OCI-LY3 (cell line): Measurements from ENCODE around the gene CHRM5.

Experiments used
- H2AFZ ChIP-seq: fragments of 200-600, 300-600 bp; shearing (Covaris generic); 2 replicates; pipeline ENCODE4 v1.6.0; 2014; ENCODE audit warnings: antibody characterized with exemption, low read depth, low read length
- H3K27ac ChIP-seq: fragments of 200-600, 300-600 bp; sonication (generic); 2 replicates; pipeline ENCODE4 v1.5.1; 2014; ENCODE audit warnings: mild to moderate bottlenecking, low read length, moderate library complexity, mixed read lengths
- H3K27me3 ChIP-seq: fragments of 200-600, 300-600 bp; sonication (generic); 2 replicates; pipeline ENCODE4 v1.6.1; 2014; ENCODE audit warnings: low read depth, low read length, mixed read lengths
- H3K36me3 ChIP-seq: fragments of 200-600, 300-600 bp; sonication (generic); replicated peaks from 2 replicates; pipeline ENCODE3; 2014; ENCODE audit warnings: low read depth, low read length, mixed read lengths
- H3K4me1 ChIP-seq: fragments of 300-600, 200-600 bp; sonication (generic); 2 replicates; pipeline ENCODE4 v1.6.1; 2014; ENCODE audit warnings: low read length, mixed read lengths
- H3K4me2 ChIP-seq: fragments of 200-600, 300-600 bp; sonication (generic); 2 replicates; pipeline ENCODE4 v1.6.1; 2014; ENCODE audit warnings: low read length, mixed read lengths
- H3K4me3 ChIP-seq: fragments of 300-600, 200-600 bp; sonication (generic); 2 replicates; pipeline ENCODE4 v1.5.1; 2014; ENCODE audit warnings: antibody characterized with exemption, mild to moderate bottlenecking, low read length, moderate library complexity
- H3K79me2 ChIP-seq: fragments of 300-600, 200-600 bp; shearing (Covaris generic); 2 replicates; pipeline ENCODE4 v1.6.1; 2014; ENCODE audit warnings: mild to moderate bottlenecking, low read length, mixed read lengths
- H3K9ac ChIP-seq: fragments of 300-600, 200-600 bp; shearing (Covaris generic); 2 replicates; pipeline ENCODE4 v1.6.0; 2014; ENCODE audit warnings: mild to moderate bottlenecking, low read length, moderate library complexity
- H3K9me3 ChIP-seq: fragments of 200-600, 300-600 bp; shearing (Covaris generic); 2 replicates; pipeline ENCODE4 v1.6.1; 2014; ENCODE audit warnings: low read length, mixed read lengths; ENCODE audit not compliant: insufficient read depth
- H4K20me1 ChIP-seq: fragments of 200-600, 300-600 bp; sonication (generic); 2 replicates; pipeline ENCODE4 v1.6.1; 2016; ENCODE audit warnings: low read length, mixed read lengths; ENCODE audit not compliant: insufficient read depth
- EZH2phosphoT487 ChIP-seq: fragments of 200-600 bp; shearing (Covaris generic); IDR thresholded peaks from 2 replicates; pipeline ENCODE4 v1.6.1; 2018; ENCODE audit warnings: antibody characterized with exemption, mixed run types, low read depth
- TF ChIP-seq, protein P1 (sequence below): fragments of 200-600, 300-600 bp; sonication (generic); IDR thresholded peaks from 2 replicates; pipeline ENCODE4 v1.5.1; 2014; ENCODE audit warnings: antibody characterized with exemption, low read length, low read depth

The CHRM5 gene

GRCh38 chr15:33975022-33975565, 6.8 kb downstream of the CHRM5 start:
- Histone ChIP-seq H3K4me1 (no peaks in the 10 kb centered on the region), H3K79me2 (no peaks in the 10 kb centered on the region), H3K27ac (no peak overlapping the region), H3K36me3 (no peaks in the 10 kb centered on the region), H4K20me1 (no peaks in the 10 kb centered on the region), H3K27me3 (no peaks in the 10 kb centered on the region), H3K4me3 (no peak overlapping the region), H3K9ac (no peak overlapping the region), H3K9me3 (no peaks in the 10 kb centered on the region), H3K4me2 (no peak overlapping the region), H2AFZ (no peak overlapping the region)
- TF ChIP-seq, protein P1, sequence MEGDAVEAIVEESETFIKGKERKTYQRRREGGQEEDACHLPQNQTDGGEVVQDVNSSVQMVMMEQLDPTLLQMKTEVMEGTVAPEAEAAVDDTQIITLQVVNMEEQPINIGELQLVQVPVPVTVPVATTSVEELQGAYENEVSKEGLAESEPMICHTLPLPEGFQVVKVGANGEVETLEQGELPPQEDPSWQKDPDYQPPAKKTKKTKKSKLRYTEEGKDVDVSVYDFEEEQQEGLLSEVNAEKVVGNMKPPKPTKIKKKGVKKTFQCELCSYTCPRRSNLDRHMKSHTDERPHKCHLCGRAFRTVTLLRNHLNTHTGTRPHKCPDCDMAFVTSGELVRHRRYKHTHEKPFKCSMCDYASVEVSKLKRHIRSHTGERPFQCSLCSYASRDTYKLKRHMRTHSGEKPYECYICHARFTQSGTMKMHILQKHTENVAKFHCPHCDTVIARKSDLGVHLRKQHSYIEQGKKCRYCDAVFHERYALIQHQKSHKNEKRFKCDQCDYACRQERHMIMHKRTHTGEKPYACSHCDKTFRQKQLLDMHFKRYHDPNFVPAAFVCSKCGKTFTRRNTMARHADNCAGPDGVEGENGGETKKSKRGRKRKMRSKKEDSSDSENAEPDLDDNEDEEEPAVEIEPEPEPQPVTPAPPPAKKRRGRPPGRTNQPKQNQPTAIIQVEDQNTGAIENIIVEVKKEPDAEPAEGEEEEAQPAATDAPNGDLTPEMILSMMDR, result peak; percentile 19; the same call in 1 of the 2 replicates
- TF ChIP-seq EZH2phosphoT487, result no peak

DNA sequence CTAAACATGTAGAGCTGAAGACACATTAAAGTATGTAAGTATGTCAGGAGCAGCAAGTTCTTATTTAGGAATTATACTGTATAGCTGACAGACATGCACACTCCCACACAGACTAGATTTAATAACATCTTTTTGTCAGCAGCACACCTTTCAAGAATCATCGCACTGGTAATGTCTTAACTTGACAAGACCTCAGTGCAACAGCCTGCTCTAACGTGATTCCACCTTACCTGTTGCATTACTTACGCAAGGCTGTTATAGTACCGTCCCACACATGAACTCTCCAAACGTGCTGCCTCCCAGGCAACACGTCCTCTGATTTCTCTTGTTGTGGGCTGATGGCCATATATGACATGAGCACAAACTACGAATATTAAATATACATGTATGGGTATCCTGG, 11.9 kb downstream of the CHRM5 start:
- Histone ChIP-seq H3K9me3 (no peaks in the 10 kb centered on the region), H3K36me3 (no peaks in the 10 kb centered on the region), H3K4me2 (no peak overlapping the region), H4K20me1 (no peaks in the 10 kb centered on the region), H3K9ac (no peak overlapping the region), H2AFZ (no peak overlapping the region), H3K4me1 (no peaks in the 10 kb centered on the region), H3K27ac (no peak overlapping the region), H3K4me3 (no peak overlapping the region), H3K79me2 (no peaks in the 10 kb centered on the region), H3K27me3 (no peaks in the 10 kb centered on the region)
- TF ChIP-seq, protein P1, result no peak
- no peak for TF ChIP-seq EZH2phosphoT487

DNA sequence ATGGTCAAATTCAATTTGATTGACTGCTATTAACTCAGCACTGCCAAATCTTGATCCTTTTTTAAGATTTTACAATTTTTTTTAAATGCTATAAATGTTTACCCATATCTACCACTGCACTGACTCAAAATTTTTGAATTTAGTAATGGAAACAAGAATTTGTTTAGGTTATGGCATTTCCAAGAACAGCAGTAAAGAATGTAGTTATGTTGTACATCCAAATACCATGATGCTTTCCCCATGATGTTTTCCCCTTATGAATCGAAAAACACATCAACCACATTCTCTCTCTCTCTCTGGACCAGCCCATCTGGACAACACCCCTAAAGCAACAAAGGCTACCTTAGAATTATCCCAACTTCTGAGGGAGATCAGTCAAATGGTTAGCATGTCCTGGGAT, 14.2 kb downstream of the CHRM5 start:
- no peak overlapping the region for H3K4me3 ChIP-seq
- no peaks in the 10 kb centered on the region for H3K4me1 ChIP-seq
- no peaks in the 10 kb centered on the region for H3K9me3 ChIP-seq
- H3K36me3 ChIP-seq, result no peaks in the 10 kb centered on the region
- no peak for TF ChIP-seq EZH2phosphoT487
- TF ChIP-seq, protein P1, result no peak
- no peaks in the 10 kb centered on the region for H3K79me2 ChIP-seq
- H4K20me1 ChIP-seq, result no peaks in the 10 kb centered on the region
- no peak overlapping the region for H3K4me2 ChIP-seq
- H3K27me3 ChIP-seq, result no peaks in the 10 kb centered on the region
- no peak overlapping the region for H2AFZ ChIP-seq
- no peak overlapping the region for H3K27ac ChIP-seq
- no peak overlapping the region for H3K9ac ChIP-seq

- Histone ChIP-seq H3K4me2 (no peak overlapping the region), H3K36me3 (no peaks in the 10 kb centered on the region), H3K27me3 (no peaks in the 10 kb centered on the region), H3K9me3 (no peaks in the 10 kb centered on the region), H3K4me3 (no peak overlapping the region), H4K20me1 (no peaks in the 10 kb centered on the region), H3K27ac (no peak overlapping the region), H3K4me1 (no peaks in the 10 kb centered on the region), H3K79me2 (no peaks in the 10 kb centered on the region), H3K9ac (no peak overlapping the region), H2AFZ (no peak overlapping the region)
- no peak for TF ChIP-seq EZH2phosphoT487
- TF ChIP-seq, protein P1, result no peak
Measured at GRCh38 chr15:33985287-33985686, 17.0 kb downstream of the CHRM5 start.
